HEK293 (cell line): ENCODE data around the gene AHCTF1.

Experiments
- CTCF ChIA-PET: fragments of 350-600 bp; formaldehyde crosslinking; extraction: SDS; loops from one replicate; lab custom pipeline; 2021; ENCODE audit warnings: antibody characterized with exemption; lab: Yijun Ruan, JAX
- POLR2A ChIA-PET: fragments of 300-600 bp; formaldehyde crosslinking; extraction: SDS; loops from one replicate; lab custom pipeline; 2020; ENCODE audit warnings: antibody characterized with exemption, inconsistent platforms; lab: Yijun Ruan, JAX
- H3K27ac ChIP-seq: fragments of 200-500 bp; sonication (Bioruptor generic); 2 replicates; pipeline ENCODE4 v1.5.1; 2014; ENCODE audit warnings: low read depth, low read length, control low read depth, inconsistent platforms; ENCODE audit errors: extremely low read depth
- H3K36me3 ChIP-seq, 2 experiments: fragments of 200-500 bp in 1 of 2; sonication (Bioruptor generic) in 1 of 2; 1 replicate in 1 of 2; 2 replicates in 1 of 2; pipeline ENCODE4 v1.5.1; 2014 to 2017; ENCODE audit warnings: inconsistent platforms in 2 of 2, low read length in 2 of 2; ENCODE audit not compliant: control insufficient read depth in 2 of 2, insufficient read depth in 1 of 2
- H3K4me1 ChIP-seq: fragments of 200-500 bp; sonication (Bioruptor generic); 2 replicates; pipeline ENCODE4 v1.5.1; 2014; ENCODE audit warnings: mild to moderate bottlenecking, low read length, inconsistent platforms; ENCODE audit not compliant: control insufficient read depth, insufficient read depth
- H3K4me3 ChIP-seq: 2 replicates; pipeline ENCODE4 v1.5.1; 2011; ENCODE audit warnings: low read depth, mild to moderate bottlenecking, control low read depth, low read length, moderate library complexity
- H3K9me3 ChIP-seq: fragments of 200-500 bp; sonication (Bioruptor generic); 2 replicates; pipeline ENCODE4 v1.5.1; 2014; ENCODE audit warnings: low read depth, low read length, inconsistent platforms; ENCODE audit not compliant: control insufficient read depth, insufficient read depth
- CTCF ChIP-seq: fragments of 450-650 bp; formaldehyde crosslinking; IDR thresholded peaks from 2 replicates; pipeline ENCODE4 v1.5.1; 2016; ENCODE audit warnings: missing biosample characterization, missing genetic modification characterization
- KLF17 ChIP-seq: fragments of 450-650 bp; formaldehyde crosslinking; IDR thresholded peaks from 2 replicates; pipeline ENCODE4 v1.5.1; 2016; ENCODE audit warnings: missing biosample characterization, missing genetic modification characterization
- PATZ1 ChIP-seq: fragments of 450-650 bp; formaldehyde crosslinking; IDR thresholded peaks from 2 replicates; pipeline ENCODE4 v1.5.1; 2016; ENCODE audit warnings: missing biosample characterization, missing genetic modification characterization
- RBAK ChIP-seq: fragments of 450-650 bp; formaldehyde crosslinking; IDR thresholded peaks from 2 replicates; pipeline ENCODE4 v1.5.1; 2016; ENCODE audit warnings: missing biosample characterization, missing genetic modification characterization
- REPIN1 ChIP-seq: fragments of 450-650 bp; formaldehyde crosslinking; IDR thresholded peaks from 2 replicates; pipeline ENCODE4 v1.5.1; 2017; ENCODE audit warnings: missing biosample characterization, missing genetic modification characterization, low read depth
- SP7 ChIP-seq: fragments of 450-650 bp; formaldehyde crosslinking; IDR thresholded peaks from 2 replicates; pipeline ENCODE4 v1.5.1; 2016; ENCODE audit warnings: missing biosample characterization, missing genetic modification characterization
- TCF7L2 ChIP-seq: IDR thresholded peaks from 2 replicates; pipeline ENCODE4 v1.6.1; 2011; ENCODE audit warnings: low read depth, mild to moderate bottlenecking, inconsistent platforms, low read length, moderate library complexity, borderline replicate concordance
- ZEB2 ChIP-seq: fragments of 450-650 bp; formaldehyde crosslinking; IDR thresholded peaks from 2 replicates; pipeline ENCODE4 v1.5.1; 2016; ENCODE audit warnings: missing biosample characterization, missing genetic modification characterization
- ZNF10 ChIP-seq: fragments of 450-650 bp; formaldehyde crosslinking; IDR thresholded peaks from 2 replicates; pipeline ENCODE4 v1.5.1; 2017; ENCODE audit warnings: missing biosample characterization, missing genetic modification characterization
- ZNF148 ChIP-seq: fragments of 450-650 bp; formaldehyde crosslinking; IDR thresholded peaks from 2 replicates; pipeline ENCODE4 v1.5.0; 2017; ENCODE audit warnings: missing biosample characterization, missing genetic modification characterization, borderline replicate concordance
- ZNF169 ChIP-seq: fragments of 450-650 bp; formaldehyde crosslinking; IDR thresholded peaks from 2 replicates; pipeline ENCODE4 v1.5.1; 2016; ENCODE audit warnings: missing biosample characterization, missing genetic modification characterization
- ZNF221 ChIP-seq: fragments of 450-650 bp; formaldehyde crosslinking; IDR thresholded peaks from 2 replicates; pipeline ENCODE4 v1.5.1; 2017; ENCODE audit warnings: missing biosample characterization, missing genetic modification characterization, borderline replicate concordance
- ZNF248 ChIP-seq: fragments of 450-650 bp; formaldehyde crosslinking; IDR thresholded peaks from 2 replicates; pipeline ENCODE4 v1.5.1; 2017; ENCODE audit warnings: missing biosample characterization, missing genetic modification characterization
- ZNF394 ChIP-seq: fragments of 450-650 bp; formaldehyde crosslinking; IDR thresholded peaks from 2 replicates; pipeline ENCODE4 v1.5.1; 2016; ENCODE audit warnings: missing biosample characterization, missing genetic modification characterization, mild to moderate bottlenecking, moderate library complexity, borderline replicate concordance
- ZNF639 ChIP-seq: fragments of 450-650 bp; formaldehyde crosslinking; IDR thresholded peaks from 2 replicates; pipeline ENCODE4 v1.5.1; 2016; ENCODE audit warnings: missing biosample characterization, missing genetic modification characterization
- ZNF692 ChIP-seq: fragments of 450-650 bp; formaldehyde crosslinking; IDR thresholded peaks from 2 replicates; pipeline ENCODE4 v1.5.1; 2016; ENCODE audit warnings: missing biosample characterization, missing genetic modification characterization
- ZNF701 ChIP-seq: fragments of 450-650 bp; formaldehyde crosslinking; IDR thresholded peaks from 2 replicates; pipeline ENCODE4 v1.5.1; 2016; ENCODE audit warnings: missing biosample characterization, missing genetic modification characterization
- ZXDB ChIP-seq: fragments of 450-650 bp; formaldehyde crosslinking; IDR thresholded peaks from 2 replicates; pipeline ENCODE4 v1.5.1; 2016; ENCODE audit warnings: missing biosample characterization, missing genetic modification characterization

Gene AHCTF1

GRCh38 chr1:246947255-246947654 is 15.5 kb upstream of the AHCTF1 start:
- Histone ChIP-seq H3K4me3 (no peak overlapping the region), H3K4me1 (no peaks in the 10 kb centered on the region), H3K27ac (no peak overlapping the region), H3K9me3 (no peaks in the 10 kb centered on the region), H3K36me3 (peaks cover 0 to 13% of the 10 kb centered on the region in 2 experiments; a peak in 1 of 3 replicates)
- ChIA-PET CTCF (no interaction called here), POLR2A (no interaction called here)
- TF ChIP-seq REPIN1 (tag by site-specific recombination) (no peak), ZNF701 (tag by site-specific recombination) (no peak), ZNF221 (tag by site-specific recombination) (no peak), SP7 (tag by site-specific recombination) (no peak), ZNF248 (tag by site-specific recombination) (no peak), PATZ1 (tag by site-specific recombination) (no peak), ZNF10 (tag by site-specific recombination) (no peak), ZEB2 (tag by site-specific recombination) (no peak), ZNF148 (no peak), RBAK (tag by site-specific recombination) (no peak), ZNF692 (tag by site-specific recombination) (no peak), CTCF (tag by site-specific recombination) (no peak)

- Histone ChIP-seq H3K4me1 (no peaks in the 10 kb centered on the region), H3K4me3 (no peak overlapping the region), H3K36me3 (peaks cover 0 to 11% of the 10 kb centered on the region in 2 experiments; a peak in 1 of 3 replicates)
- TF ChIP-seq ZNF169: no peak
- no peak for TF ChIP-seq KLF17
- no peak for TF ChIP-seq ZXDB (tag by site-specific recombination)
- TF ChIP-seq TCF7L2: no peak
- no peak for TF ChIP-seq ZNF639 (tag by site-specific recombination)
- TF ChIP-seq ZNF394 (tag by site-specific recombination): no peak
- TF ChIP-seq, all 188 proteins: peak for 0
- Histone ChIP-seq H3K27ac (no peak overlapping the region), H3K9me3 (no peaks in the 10 kb centered on the region)
- CTCF ChIA-PET: no interaction called here
- POLR2A ChIA-PET: no interaction called here
These were observed 14.6 kb upstream of the AHCTF1 start for GRCh38 chr1:246946366-246946765.
